GM19372 (cell line): ENCODE measurements around the gene IBA57.
"Not testable (repeated sequence)": the region's sequence is repeated elsewhere in the genome, so short reads cannot be mapped to it uniquely, and the experiment has no call there.

Experiments
- ATAC-seq: cut with Tn5 transposase; IDR thresholded peaks from one replicate; pipeline ENCODE4 v1.9.1; 2021; ENCODE audit warnings: mild to moderate bottlenecking, low read depth, moderate library complexity; ENCODE audit not compliant: unreplicated experiment

The IBA57 gene

GRCh38 chr1:228184152-228184551 is 18.5 kb downstream of the IBA57 start:
- no peak for ATAC-seq

- ATAC-seq: no peak
Measured at GRCh38 chr1:228185641-228185965, 20.0 kb downstream of the IBA57 start.

- not testable (repeated sequence) for ATAC-seq
Measured at GRCh38 chr1:228188249-228188648, 22.6 kb downstream of the IBA57 start.

- no peak for ATAC-seq
Measured at GRCh38 chr1:228190182-228190581, 24.6 kb downstream of the IBA57 start.

GRCh38 chr1:228190778-228191177 is 25.2 kb downstream of the IBA57 start:
- ATAC-seq: no peak

- ATAC-seq: no peak
Measured at GRCh38 chr1:228194436-228194835, 28.8 kb downstream of the IBA57 start.

GRCh38 chr1:228194921-228195812 is 29.6 kb downstream of the IBA57 start:
- ATAC-seq: no peak

- no peak for ATAC-seq
Measured at GRCh38 chr1:228197555-228198147, 32.0 kb downstream of the IBA57 start.

GRCh38 chr1:228198977-228199590 is 33.5 kb downstream of the IBA57 start:
- ATAC-seq: no peak

GRCh38 chr1:228204958-228205357 is 39.4 kb downstream of the IBA57 start:
- no peak for ATAC-seq

- ATAC-seq: no peak
Measured at GRCh38 chr1:228205526-228206436, 40.2 kb downstream of the IBA57 start.

GRCh38 chr1:228206582-228207351 is 41.2 kb downstream of the IBA57 start:
- no peak for ATAC-seq

- no peak for ATAC-seq
Measured at GRCh38 chr1:228207381-228207810, 41.8 kb downstream of the IBA57 start.

GRCh38 chr1:228207851-228208821 is 42.5 kb downstream of the IBA57 start, which contains the start of gene OBSCN:
Gene OBSCN, plus strand, starts transcription at chr1:228208044. Its CDS starts 3,740 bp downstream, at chr1:228211784.
- ATAC-seq: no peak

- ATAC-seq: no peak
Measured at GRCh38 chr1:228208831-228209551, 43.4 kb downstream of the IBA57 start.

- no peak for ATAC-seq
Measured at GRCh38 chr1:228209657-228210056, 44.1 kb downstream of the IBA57 start.

- ATAC-seq: no peak
Measured at GRCh38 chr1:228210076-228210651, 44.6 kb downstream of the IBA57 start.
